Measurements from ENCODE around the gene RSAD2. TPM values are rescaled to one million over a fixed set of nuclear protein-coding genes. Genes with fewer than 3 reads are reported as not detected.

Gene RSAD2
- total RNA-seq, 2 donors from 2014 or later = 0.72 to 4.7 TPM

DNA sequence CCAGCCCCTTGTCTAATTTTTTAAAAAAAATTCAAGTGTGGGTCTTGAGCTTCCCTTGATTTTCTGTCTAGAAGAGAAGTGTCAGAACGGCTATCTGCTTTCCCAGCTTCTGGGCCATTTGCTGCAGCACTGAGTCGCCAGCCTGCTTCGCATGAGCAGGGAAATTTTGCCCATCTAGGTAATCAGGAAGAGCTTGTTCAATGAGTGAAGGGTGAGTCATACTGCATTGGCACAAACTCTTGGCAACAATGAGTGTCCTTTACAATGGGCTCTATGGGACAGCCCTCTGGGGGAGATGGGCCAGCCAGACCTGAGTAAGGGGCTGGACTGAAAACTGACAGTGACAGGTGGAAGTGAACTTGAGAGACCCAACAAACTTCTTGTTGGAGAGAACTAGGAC lies 37.3 kb downstream of the RSAD2 start:
- H3K4me1 ChIP-seq = no peaks in the 10 kb centered on the region
- no peak for DNase-seq
- H3K27me3 ChIP-seq = no peaks in the 10 kb centered on the region
- H3K9me3 ChIP-seq = no peaks in the 10 kb centered on the region
- H3K27ac ChIP-seq = no peak overlapping the region
- TF ChIP-seq, protein P1, sequence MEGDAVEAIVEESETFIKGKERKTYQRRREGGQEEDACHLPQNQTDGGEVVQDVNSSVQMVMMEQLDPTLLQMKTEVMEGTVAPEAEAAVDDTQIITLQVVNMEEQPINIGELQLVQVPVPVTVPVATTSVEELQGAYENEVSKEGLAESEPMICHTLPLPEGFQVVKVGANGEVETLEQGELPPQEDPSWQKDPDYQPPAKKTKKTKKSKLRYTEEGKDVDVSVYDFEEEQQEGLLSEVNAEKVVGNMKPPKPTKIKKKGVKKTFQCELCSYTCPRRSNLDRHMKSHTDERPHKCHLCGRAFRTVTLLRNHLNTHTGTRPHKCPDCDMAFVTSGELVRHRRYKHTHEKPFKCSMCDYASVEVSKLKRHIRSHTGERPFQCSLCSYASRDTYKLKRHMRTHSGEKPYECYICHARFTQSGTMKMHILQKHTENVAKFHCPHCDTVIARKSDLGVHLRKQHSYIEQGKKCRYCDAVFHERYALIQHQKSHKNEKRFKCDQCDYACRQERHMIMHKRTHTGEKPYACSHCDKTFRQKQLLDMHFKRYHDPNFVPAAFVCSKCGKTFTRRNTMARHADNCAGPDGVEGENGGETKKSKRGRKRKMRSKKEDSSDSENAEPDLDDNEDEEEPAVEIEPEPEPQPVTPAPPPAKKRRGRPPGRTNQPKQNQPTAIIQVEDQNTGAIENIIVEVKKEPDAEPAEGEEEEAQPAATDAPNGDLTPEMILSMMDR (IDR thresholded peaks at IDR 0.05) = no peak
- H3K4me3 ChIP-seq = no peak overlapping the region
- no peaks in the 10 kb centered on the region for H3K36me3 ChIP-seq
- intact Hi-C loops (cut with DNase I) = loop anchor here (5.0 kb wide), 1 partner anchor 112 kb away; no protein-coding TSS in a partner anchor
- no peak overlapping the region for H3K9ac ChIP-seq (ENCODE audit: low read depth in 2 of 2, low read length in 2 of 2)

DNA sequence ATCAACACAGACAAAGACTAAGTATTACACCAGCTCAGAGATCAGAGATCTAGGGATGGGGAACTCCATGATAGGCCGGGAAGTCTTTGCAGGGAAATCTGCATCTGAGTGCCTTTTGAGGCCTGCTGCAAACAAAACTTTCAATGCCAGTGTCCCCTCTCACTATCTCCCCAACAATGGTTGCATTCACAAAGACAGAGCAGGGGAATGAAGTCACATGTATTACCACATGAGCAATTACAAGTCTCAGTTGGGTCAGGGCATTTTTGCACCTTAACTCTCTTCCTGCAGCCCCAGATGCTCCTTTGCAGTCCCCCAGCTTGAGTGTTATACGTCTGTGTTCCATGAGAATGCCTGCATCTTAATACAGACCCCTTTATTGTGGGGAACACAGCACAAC lies 37.8 kb downstream of the RSAD2 start:
- TF ChIP-seq, protein P1 (IDR thresholded peaks at IDR 0.05) = no peak
- no peaks in the 10 kb centered on the region for H3K4me1 ChIP-seq
- H3K4me3 ChIP-seq = no peak overlapping the region
- no peaks in the 10 kb centered on the region for H3K36me3 ChIP-seq
- H3K9me3 ChIP-seq = no peaks in the 10 kb centered on the region
- intact Hi-C loops (cut with DNase I) = no loop called here
- H3K27me3 ChIP-seq = no peaks in the 10 kb centered on the region
- no peak overlapping the region for H3K9ac ChIP-seq (ENCODE audit: low read depth in 2 of 2, low read length in 2 of 2)
- H3K27ac ChIP-seq = no peak overlapping the region
- no peak for DNase-seq

DNA sequence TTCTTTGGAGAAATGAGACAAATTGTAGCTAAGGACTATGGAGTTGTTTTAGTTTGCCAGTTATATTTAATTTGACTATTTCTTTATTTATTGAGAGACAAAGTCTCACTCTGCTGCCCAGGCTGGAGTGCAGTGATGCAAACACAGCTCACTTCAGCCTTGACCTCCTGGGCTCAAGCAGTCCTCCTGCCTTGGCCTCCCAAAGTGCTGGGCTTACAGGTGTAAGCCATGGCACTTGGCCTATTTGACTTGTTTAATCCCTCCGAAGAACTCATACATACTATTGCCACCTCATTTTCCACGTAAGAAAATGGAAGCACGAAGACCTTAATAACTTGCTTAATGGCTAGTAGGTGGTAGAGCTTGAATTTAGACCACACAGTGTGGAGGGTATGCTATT lies 38.6 kb downstream of the RSAD2 start:
- intact Hi-C loops (cut with DNase I) = no loop called here
- Histone ChIP-seq H3K27ac (no peak overlapping the region), H3K27me3 (no peaks in the 10 kb centered on the region), H3K4me3 (no peak overlapping the region), H3K4me1 (no peaks in the 10 kb centered on the region), H3K9me3 (no peaks in the 10 kb centered on the region), H3K36me3 (no peaks in the 10 kb centered on the region), H3K9ac (ENCODE audit: low read depth in 2 of 2, low read length in 2 of 2) (no peak overlapping the region)
- no peak for DNase-seq
- TF ChIP-seq, protein P1 (IDR thresholded peaks at IDR 0.05) = no peak

DNA sequence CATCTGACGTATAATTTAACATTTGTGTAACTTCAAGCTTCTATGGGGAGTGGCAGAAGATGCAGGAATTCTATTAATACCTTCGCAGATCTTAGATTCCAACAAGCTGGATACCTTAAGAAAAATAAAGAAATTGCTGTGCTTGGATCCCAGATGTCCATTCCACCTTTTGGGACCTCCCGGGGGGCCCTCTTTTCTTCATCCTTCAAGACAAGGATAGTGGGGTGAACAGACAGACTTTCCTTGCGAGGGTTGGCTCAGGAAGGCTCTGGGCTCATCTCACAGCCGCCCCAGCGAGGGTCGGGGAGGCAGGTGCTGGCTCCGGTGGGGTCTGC lies 39.1 kb downstream of the RSAD2 start:
- Histone ChIP-seq H3K27me3 (no peaks in the 10 kb centered on the region), H3K27ac (no peak overlapping the region), H3K36me3 (no peaks in the 10 kb centered on the region), H3K4me3 (no peak overlapping the region), H3K4me1 (no peaks in the 10 kb centered on the region), H3K9me3 (no peaks in the 10 kb centered on the region), H3K9ac (ENCODE audit: low read depth in 2 of 2, low read length in 2 of 2) (peak overlapping the region in 1 of 2 donors; percentile 16)
- DNase-seq = no peak
- TF ChIP-seq, protein P1 (IDR thresholded peaks at IDR 0.05) = no peak
- intact Hi-C loops (cut with DNase I) = no loop called here

DNA sequence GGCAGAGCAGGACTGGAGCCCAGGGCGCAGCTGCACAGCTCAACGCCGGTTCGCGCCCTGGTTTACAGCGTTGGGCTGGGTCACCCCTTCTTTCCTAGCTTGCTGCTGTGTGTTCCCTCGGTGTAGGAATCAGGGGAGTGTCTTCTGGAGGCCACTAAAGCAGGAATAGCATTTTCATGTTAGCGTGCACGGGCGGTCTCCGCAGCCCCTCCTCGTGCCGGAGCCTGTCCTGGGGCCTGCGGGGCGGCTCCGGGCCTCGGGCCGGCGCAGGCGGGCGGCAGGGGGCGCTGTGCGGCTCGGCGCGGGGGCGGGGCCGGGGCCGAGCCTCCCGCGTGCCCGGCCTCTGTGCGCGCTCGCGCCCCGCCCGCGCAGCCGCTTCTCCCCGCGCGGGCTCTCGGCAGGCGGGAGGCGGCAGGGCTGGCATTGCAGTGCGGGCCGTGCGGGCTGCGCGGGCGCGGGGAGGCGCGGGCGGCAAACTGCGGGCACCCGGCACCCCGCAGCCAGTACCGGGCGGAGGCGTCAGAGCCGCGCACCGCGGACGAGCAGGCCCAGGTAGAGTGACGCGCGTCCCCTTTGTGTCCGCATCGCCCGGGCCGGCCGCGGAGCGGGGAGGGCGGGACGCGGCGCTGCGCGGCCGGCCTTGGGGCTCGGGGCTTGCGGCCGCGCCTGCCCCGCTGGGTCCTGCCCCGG lies 39.6 kb downstream of the RSAD2 start, which contains the start of gene RNF144A:
Gene RNF144A (plus strand): TSS at position 342 of the 690 bp plus-strand sequence. CDS start 79,515 bp downstream, outside the sequence.
- Histone ChIP-seq H3K27ac (no peak within 1 kb of the TSS), H3K36me3 (no peaks in the 10 kb centered on the region), H3K9me3 (no peaks in the 10 kb centered on the region), H3K9ac (ENCODE audit: low read depth in 2 of 2, low read length in 2 of 2) (peak within 1 kb of the TSS in 1 of 2 donors; percentile 85), H3K4me1 (no peaks in the 10 kb centered on the region), H3K27me3 (no peaks in the 10 kb centered on the region), H3K4me3 (peak within 1 kb of the TSS; percentile 74)
- TF ChIP-seq, protein P1 (IDR thresholded peaks at IDR 0.05) = no peak
- DNase-seq = peak; percentile 57
- intact Hi-C loops (cut with DNase I) = no loop called here

All from colonic mucosa (tissue), 4 donors.